OCI-LY7 (cell line): ENCODE data around the gene EIF5AL1. TPM values are rescaled to one million over a fixed set of nuclear protein-coding genes. Genes with fewer than 3 reads are reported as not detected.
"Not testable (repeated sequence)": the region's sequence is repeated elsewhere in the genome, so short reads cannot be mapped to it uniquely, and the experiment has no call there.

ENCODE experiments used
- BruUV-seq: library from RNA; stranded (reverse); fragments of 400-500 nt; replicated peaks from 2 replicates; lab custom pipeline; 2021; lab: Mats Ljungman, UMichigan
- CTCF ChIA-PET: fragments of 300-600 bp; sonication (Branson Sonifier 250); formaldehyde crosslinking; loops from one replicate; lab custom pipeline; 2022; ENCODE audit warnings: antibody characterized with exemption; ENCODE audit not compliant: unreplicated experiment; lab: Charles Lee
- POLR2A ChIA-PET: fragments of 300-600 bp; sonication (Branson Sonifier 250); formaldehyde crosslinking; loops from one replicate; lab custom pipeline; 2022; ENCODE audit warnings: antibody characterized with exemption; lab: Charles Lee
- DNase-seq: peaks from one replicate; pipeline ENCODE4 v3.0.0-alpha.2; 2015; ENCODE audit warnings: low spot score
- H2AFZ ChIP-seq: fragments of 200-600 bp; sonication (generic), shearing (Covaris generic); 2 replicates; pipeline ENCODE4 v1.6.1; 2014; ENCODE audit warnings: mild to moderate bottlenecking, antibody characterized with exemption, low read length, moderate library complexity
- H3K27ac ChIP-seq: fragments of 200-600 bp; sonication (generic); 2 replicates; pipeline ENCODE4 v1.5.1; 2014; ENCODE audit warnings: mixed run types, low read depth, mild to moderate bottlenecking, moderate library complexity, low read length, inconsistent platforms; ENCODE audit not compliant: poor library complexity, severe bottlenecking
- H3K36me3 ChIP-seq: fragments of 200-600 bp; sonication (generic); 2 replicates; pipeline ENCODE4 v1.6.1; 2014; ENCODE audit warnings: mild to moderate bottlenecking, antibody characterized with exemption, low read length, moderate library complexity, mixed read lengths; ENCODE audit not compliant: insufficient read depth
- H3K4me1 ChIP-seq: fragments of 200-600 bp; sonication (generic); 2 replicates; pipeline ENCODE4 v1.5.1; 2014; ENCODE audit warnings: mild to moderate bottlenecking, low read length; ENCODE audit not compliant: insufficient read depth, poor library complexity, severe bottlenecking
- H3K4me2 ChIP-seq: fragments of 200-600 bp; sonication (generic); 2 replicates; pipeline ENCODE4 v1.6.1; 2014; ENCODE audit warnings: mild to moderate bottlenecking, low read length
- H3K4me3 ChIP-seq: fragments of 200-600 bp; sonication (generic); 2 replicates; pipeline ENCODE4 v1.5.1; 2014; ENCODE audit warnings: mild to moderate bottlenecking, low read depth, low read length; ENCODE audit not compliant: poor library complexity, severe bottlenecking
- H3K79me2 ChIP-seq: fragments of 200-600 bp; sonication (generic); 2 replicates; pipeline ENCODE4 v1.6.1; 2016; ENCODE audit warnings: low read depth, mild to moderate bottlenecking, low read length, moderate library complexity, mixed read lengths; ENCODE audit not compliant: insufficient read depth
- H3K9me2 ChIP-seq: fragments of 200-600 bp; sonication (generic); 2 replicates; pipeline ENCODE4 v1.6.1; 2016; ENCODE audit warnings: mild to moderate bottlenecking, low read length, mixed read lengths; ENCODE audit not compliant: insufficient read depth
- H3K9me3 ChIP-seq: fragments of 200-600 bp; sonication (generic); 2 replicates; pipeline ENCODE4 v1.6.1; 2014; ENCODE audit warnings: mild to moderate bottlenecking, mixed run types, low read length, mixed read lengths
- H4K20me1 ChIP-seq: fragments of 200-600 bp; sonication (generic); 2 replicates; pipeline ENCODE4 v1.6.1; 2014; ENCODE audit warnings: mild to moderate bottlenecking, antibody characterized with exemption, low read length, moderate library complexity, mixed read lengths; ENCODE audit not compliant: insufficient read depth
- intact Hi-C: fragments of 100-400 bp; cut with micrococcal nuclease; formaldehyde crosslinking; loops from one replicate; pipeline ENCODE4 v1.10.0; 2022; ENCODE audit not compliant: unreplicated experiment
- total RNA-seq, 2 experiments: library from RNA; depleted of rRNA in 1 of 2; stranded (reverse); fragments of >200 nt in 1 of 2; shearing (Covaris generic) in 1 of 2; gene quantifications; 2 replicates each; pipeline ENCODE4 v1.2.3, GENCODE V29; 2014 to 2022

EIF5AL1 gene
- total RNA-seq, 2 experiments from 2014 or later = 0.38 to 1.5 TPM

GRCh38 chr10:79528261-79528660, 15.9 kb downstream of the EIF5AL1 start:
- DNase-seq, H2AFZ ChIP-seq, H3K4me3 ChIP-seq, BruUV-seq, H3K27ac ChIP-seq, POLR2A ChIA-PET, H4K20me1 ChIP-seq, H3K4me1 ChIP-seq, H3K36me3 ChIP-seq, H3K4me2 ChIP-seq, H3K9me3 ChIP-seq, intact Hi-C loops, H3K79me2 ChIP-seq, H3K9me2 ChIP-seq, CTCF ChIA-PET: not testable (repeated sequence)

GRCh38 chr10:79533142-79533902, 21.0 kb downstream of the EIF5AL1 start:
- H3K4me2 ChIP-seq, H3K79me2 ChIP-seq, CTCF ChIA-PET, H3K9me3 ChIP-seq, H3K27ac ChIP-seq, H3K4me1 ChIP-seq, H4K20me1 ChIP-seq, H3K9me2 ChIP-seq, H2AFZ ChIP-seq, DNase-seq, H3K36me3 ChIP-seq, H3K4me3 ChIP-seq, intact Hi-C loops, BruUV-seq: not testable (repeated sequence)
- POLR2A ChIA-PET = interaction anchor here (0.6 kb wide), 1 partner anchor 918 kb away, joined by 4 read pairs; no protein-coding TSS in a partner anchor

GRCh38 chr10:79533903-79534175, 21.5 kb downstream of the EIF5AL1 start:
- H3K4me2 ChIP-seq, H3K79me2 ChIP-seq, H2AFZ ChIP-seq, H3K9me2 ChIP-seq, H3K4me1 ChIP-seq, H3K9me3 ChIP-seq, H3K27ac ChIP-seq, H4K20me1 ChIP-seq, BruUV-seq, DNase-seq, H3K4me3 ChIP-seq, CTCF ChIA-PET, H3K36me3 ChIP-seq, intact Hi-C loops: not testable (repeated sequence)
- POLR2A ChIA-PET = interaction anchor here (0.6 kb wide), 1 partner anchor 918 kb away, joined by 4 read pairs; no protein-coding TSS in a partner anchor

GRCh38 chr10:79538311-79538710, 26.0 kb downstream of the EIF5AL1 start:
- H3K9me3 ChIP-seq, DNase-seq, H3K9me2 ChIP-seq, CTCF ChIA-PET, H3K79me2 ChIP-seq, H3K4me1 ChIP-seq, H4K20me1 ChIP-seq, H3K36me3 ChIP-seq, H3K4me3 ChIP-seq, H3K27ac ChIP-seq, H3K4me2 ChIP-seq, H2AFZ ChIP-seq, BruUV-seq: not testable (repeated sequence)
- POLR2A ChIA-PET = interaction anchor here (0.6 kb wide), 1 partner anchor 33 kb away, joined by 5 read pairs; no protein-coding TSS in a partner anchor
- intact Hi-C loops = loop anchor here (2.0 to 5.0 kb wide), 2 partner anchors 70 to 509 kb away; no protein-coding TSS in a partner anchor

GRCh38 chr10:79540930-79541329, 28.6 kb downstream of the EIF5AL1 start:
- H3K4me2 ChIP-seq, BruUV-seq, POLR2A ChIA-PET, H4K20me1 ChIP-seq, H3K36me3 ChIP-seq, H2AFZ ChIP-seq, CTCF ChIA-PET, H3K4me1 ChIP-seq, H3K4me3 ChIP-seq, DNase-seq, intact Hi-C loops, H3K9me2 ChIP-seq, H3K79me2 ChIP-seq, H3K27ac ChIP-seq, H3K9me3 ChIP-seq: not testable (repeated sequence)
